MG63 (cell line): ENCODE results near the gene FAXC. TPM values are rescaled to one million over a fixed set of nuclear protein-coding genes. Genes with fewer than 3 reads are reported as not detected.

Experiments
- DNase-seq: peaks from one replicate; pipeline ENCODE4 v3.0.0-alpha.2; 2020
- H3K27me3 ChIP-seq: fragments of 250-450 bp; sonication (Bioruptor Pico); 2 replicates; pipeline ENCODE4 v1.5.1; 2020; ENCODE audit warnings: mild to moderate bottlenecking, moderate library complexity
- H3K36me3 ChIP-seq: fragments of 250-450 bp; sonication (Bioruptor Pico); 2 replicates; pipeline ENCODE4 v1.5.1; 2020; ENCODE audit warnings: mild to moderate bottlenecking, moderate library complexity
- H3K4me3 ChIP-seq: fragments of 250-450 bp; sonication (Bioruptor Pico); 2 replicates; pipeline ENCODE4 v1.5.1; 2020; ENCODE audit warnings: mild to moderate bottlenecking, moderate library complexity
- H3K9me3 ChIP-seq: fragments of 250-450 bp; sonication (Bioruptor Pico); 2 replicates; pipeline ENCODE4 v1.5.1; 2020; ENCODE audit warnings: mild to moderate bottlenecking, moderate library complexity
- total RNA-seq: library from RNA; depleted of rRNA; stranded (reverse); fragments of >200 nt; shearing (Covaris generic); gene quantifications from 2 replicates; pipeline ENCODE4 v1.2.3, GENCODE V29; 2014; ENCODE audit warnings: low replicate concordance; rRNA removed

FAXC gene
- total RNA-seq, result 9.0 and 22.3 TPM in 2 replicates

DNA sequence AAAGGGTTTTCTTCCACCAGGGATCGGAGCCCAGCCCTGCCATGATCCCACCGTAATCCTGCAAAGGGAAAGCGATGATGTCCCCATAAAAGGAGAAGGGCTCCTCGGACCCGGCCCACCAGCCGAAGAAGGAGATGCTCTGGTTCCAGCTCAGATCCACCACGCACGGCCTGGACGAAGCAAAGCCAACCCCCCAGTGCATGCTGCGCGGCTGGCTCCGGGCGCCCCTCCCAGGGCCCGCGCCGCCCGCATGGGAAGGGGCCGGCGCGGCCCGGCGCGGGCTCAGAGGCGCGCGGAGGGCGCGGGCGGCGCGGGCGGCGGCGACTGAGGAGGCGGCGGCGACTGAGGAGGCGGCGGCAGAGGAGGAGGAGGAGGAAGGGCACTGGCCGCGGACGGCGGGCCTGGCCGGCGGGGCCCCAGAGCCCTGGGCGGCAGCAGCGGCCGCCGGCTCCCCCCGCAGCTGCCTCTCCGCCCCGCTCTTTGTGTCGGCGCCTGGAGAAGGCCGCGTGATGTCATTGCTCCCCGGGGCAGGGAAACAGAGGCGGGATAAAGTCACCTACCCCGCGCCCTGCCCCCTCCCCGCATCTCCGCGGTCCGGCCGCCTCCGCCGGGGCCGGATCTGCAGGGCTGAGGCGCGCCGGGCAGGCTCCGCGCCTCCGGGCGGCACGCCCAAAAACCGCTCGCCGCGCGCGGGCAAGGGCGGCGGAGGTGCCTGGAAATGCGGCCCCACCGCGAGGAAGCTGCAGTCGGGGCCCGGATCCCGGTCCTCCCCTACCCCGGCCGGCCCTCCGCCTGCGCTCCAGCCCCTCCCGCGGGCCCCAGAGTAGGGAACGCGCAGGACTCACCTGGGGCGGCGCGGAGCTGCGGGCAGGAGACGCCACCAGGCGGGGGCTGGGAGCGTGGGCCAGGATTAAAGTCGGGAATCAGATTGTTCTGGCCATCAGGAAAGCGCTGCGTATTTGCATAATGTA is at the start of gene FAXC:
TSS of gene FAXC (minus strand) at position 504 of the 971 bp plus-strand sequence. CDS start at position 202, 302 bp downstream.
- peak; percentile 56 for DNase-seq
- H3K36me3 ChIP-seq, result no peaks in the 10 kb centered on the region
- no peaks in the 10 kb centered on the region for H3K27me3 ChIP-seq
- H3K4me3 ChIP-seq, result peak within 1 kb of the TSS; percentile 48
- no peaks in the 10 kb centered on the region for H3K9me3 ChIP-seq

DNA sequence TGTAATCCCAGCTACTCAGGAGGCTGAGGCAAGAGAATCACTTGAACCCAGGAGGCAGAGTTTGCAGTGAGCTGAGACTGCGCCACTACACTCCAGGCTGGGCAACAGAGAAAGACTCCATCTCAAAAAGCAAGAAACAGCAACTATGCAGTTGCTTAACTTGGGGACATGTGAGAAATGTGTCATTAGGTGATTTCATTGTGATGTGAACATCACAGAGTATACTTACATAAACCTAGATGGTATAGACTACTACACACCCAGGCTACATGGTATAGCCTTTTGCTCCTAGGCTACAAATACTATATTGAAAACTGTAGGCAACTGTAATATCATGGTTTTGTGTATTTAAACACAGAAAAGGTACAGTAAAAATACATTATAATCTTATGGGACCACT is 47.8 kb upstream of the FAXC start:
- H3K36me3 ChIP-seq, result peaks cover 26% of the 10 kb centered on the region
- no peaks in the 10 kb centered on the region; the same call in 1 of the 2 replicates for H3K9me3 ChIP-seq
- no peak for DNase-seq
- no peaks in the 10 kb centered on the region for H3K27me3 ChIP-seq
- H3K4me3 ChIP-seq, result no peak overlapping the region

DNA sequence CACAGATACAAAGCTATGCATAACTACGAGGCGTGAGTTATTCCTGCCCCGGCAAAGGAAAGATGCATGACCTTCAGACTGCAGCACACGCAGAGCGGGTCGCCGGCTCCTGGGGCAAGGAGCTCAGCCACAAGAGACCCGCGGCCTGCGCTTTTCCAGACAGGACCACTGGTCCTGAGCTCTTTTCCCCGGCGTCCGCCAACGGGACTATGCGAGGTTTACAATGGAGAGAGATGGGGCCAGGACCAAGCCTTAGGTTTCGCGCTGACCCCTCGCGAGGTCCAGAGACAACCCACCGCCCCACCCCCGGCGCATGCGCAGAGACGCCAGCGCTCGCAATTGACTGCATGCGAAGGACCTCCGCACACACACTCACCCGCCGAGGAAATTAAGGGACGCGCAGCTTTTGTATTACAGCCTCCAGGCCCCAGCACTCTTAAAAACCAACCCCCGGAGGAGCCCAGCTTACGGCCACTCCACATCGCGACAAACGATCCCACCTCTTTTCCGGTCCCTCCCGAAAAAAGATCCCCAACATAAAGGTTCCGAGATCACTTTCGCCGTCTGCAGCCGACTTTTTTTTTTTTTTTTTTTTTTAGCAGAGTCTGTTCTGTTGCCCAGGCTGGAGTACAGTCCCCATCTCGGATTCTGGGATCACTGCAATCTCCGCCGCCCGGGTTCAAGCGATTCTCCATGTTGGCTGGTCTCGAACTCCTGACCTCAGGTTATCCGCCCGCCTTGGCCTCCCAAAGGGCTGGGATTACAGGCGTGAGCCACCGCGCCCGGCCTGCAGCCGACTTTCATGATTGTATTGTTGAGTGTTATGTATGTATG is 44.4 kb upstream of the FAXC start, which contains the start of gene COQ3:
TSS of gene COQ3 (minus strand) at position 498 of the 834 bp plus-strand sequence. CDS start at position 482, 16 bp downstream.
- Histone ChIP-seq H3K4me3 (peak within 1 kb of the TSS; percentile 80), H3K9me3 (no peaks in the 10 kb centered on the region; the same call in 1 of the 2 replicates), H3K36me3 (peaks cover 5% of the 10 kb centered on the region), H3K27me3 (no peaks in the 10 kb centered on the region)
- peak; percentile 85 for DNase-seq

GRCh38 chr6:99393366-99393697 is 43.9 kb upstream of the FAXC start:
- peak overlapping the region; percentile 80 for H3K4me3 ChIP-seq
- H3K9me3 ChIP-seq, result no peaks in the 10 kb centered on the region; the same call in 1 of the 2 replicates
- peaks cover 3% of the 10 kb centered on the region for H3K36me3 ChIP-seq
- no peaks in the 10 kb centered on the region for H3K27me3 ChIP-seq
- DNase-seq, result no peak

GRCh38 chr6:99390896-99391295 is 41.4 kb upstream of the FAXC start:
- Histone ChIP-seq H3K4me3 (no peak overlapping the region), H3K27me3 (no peaks in the 10 kb centered on the region), H3K36me3 (no peaks in the 10 kb centered on the region; the same call in none of the 2 replicates), H3K9me3 (no peaks in the 10 kb centered on the region; the same call in 1 of the 2 replicates)
- DNase-seq, result no peak

DNA sequence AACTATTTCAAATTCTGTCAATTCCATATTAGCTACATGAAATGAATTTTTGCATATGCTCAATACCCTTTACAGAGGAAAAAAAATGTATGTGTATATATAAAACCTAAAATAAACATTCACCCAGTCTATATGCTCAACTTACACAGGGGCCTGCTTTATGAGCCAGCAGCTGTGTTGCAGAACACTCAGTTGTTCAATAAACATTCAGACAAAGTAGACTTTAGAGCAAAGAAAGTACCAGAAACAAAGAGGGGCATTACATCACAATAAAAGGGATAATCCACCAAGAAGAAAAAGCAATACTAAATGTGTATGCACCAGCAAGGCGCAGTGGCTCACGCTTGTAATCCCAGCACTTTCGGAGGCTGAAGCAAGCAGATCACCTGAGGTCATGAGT is 35.0 kb upstream of the FAXC start:
- Histone ChIP-seq H3K27me3 (no peaks in the 10 kb centered on the region), H3K36me3 (no peaks in the 10 kb centered on the region), H3K4me3 (no peak overlapping the region), H3K9me3 (no peaks in the 10 kb centered on the region)
- DNase-seq, result no peak

DNA sequence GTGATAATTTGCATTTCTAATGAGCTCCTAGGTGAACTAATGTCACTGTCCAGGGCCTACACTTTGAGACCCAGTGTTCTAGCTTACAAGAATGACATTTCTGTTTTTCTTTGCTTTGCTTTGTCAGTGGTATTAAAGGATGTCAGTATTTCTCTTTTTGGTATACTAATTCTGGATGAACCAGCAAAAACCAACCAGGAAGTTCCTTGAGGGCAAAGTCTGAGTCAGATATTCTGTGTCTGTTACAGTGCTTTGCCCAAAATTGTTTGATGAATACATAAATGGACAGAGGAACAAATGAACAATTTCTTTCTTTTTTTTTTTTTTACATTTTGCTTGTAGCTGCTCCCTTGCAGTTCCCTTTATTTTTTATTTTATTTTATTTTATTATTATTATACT is 29.2 kb upstream of the FAXC start:
- Histone ChIP-seq H3K36me3 (no peaks in the 10 kb centered on the region), H3K9me3 (no peaks in the 10 kb centered on the region), H3K4me3 (no peak overlapping the region), H3K27me3 (no peaks in the 10 kb centered on the region)
- DNase-seq, result no peak

DNA sequence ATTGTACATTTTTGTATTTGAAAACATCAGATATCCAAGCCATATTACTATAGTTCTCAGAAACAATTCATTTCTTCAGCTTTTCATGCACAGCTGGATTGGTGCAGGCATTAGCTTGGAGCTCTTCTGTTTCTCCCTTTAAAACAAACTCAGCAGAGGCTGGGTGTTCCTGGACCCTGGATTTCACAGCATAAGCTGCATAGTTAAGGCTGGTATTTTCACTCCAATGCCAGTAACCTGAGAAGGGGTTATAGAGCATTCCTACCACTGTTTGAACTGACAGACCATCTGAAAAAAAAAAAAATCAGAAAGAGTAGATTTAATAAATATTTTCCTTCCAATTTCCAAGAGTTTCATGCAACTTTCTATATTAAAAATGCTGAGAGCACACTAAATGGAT is 20.1 kb upstream of the FAXC start:
- H3K36me3 ChIP-seq, result no peaks in the 10 kb centered on the region
- H3K4me3 ChIP-seq, result no peak overlapping the region
- no peaks in the 10 kb centered on the region for H3K9me3 ChIP-seq
- DNase-seq, result no peak
- H3K27me3 ChIP-seq, result no peaks in the 10 kb centered on the region

DNA sequence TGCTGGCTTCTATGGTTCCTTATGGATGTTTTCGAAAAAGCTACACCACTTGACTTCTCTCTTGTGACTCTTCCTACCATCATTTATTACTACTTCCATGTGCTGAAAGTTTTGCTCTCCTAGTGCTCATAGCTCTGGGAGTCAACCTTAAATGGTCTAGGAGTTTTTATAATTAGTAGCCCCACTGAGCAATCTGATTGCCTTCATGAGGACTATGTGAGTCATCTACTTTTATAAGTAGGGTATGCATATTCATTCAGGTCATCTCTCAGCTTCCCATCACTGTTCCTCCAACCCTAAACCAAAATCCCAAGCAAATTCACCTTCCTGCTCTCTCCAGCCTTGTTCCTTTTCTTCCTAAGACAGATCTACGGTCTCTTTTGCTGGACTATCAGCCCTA is 17.4 kb upstream of the FAXC start:
- no peak for DNase-seq
- Histone ChIP-seq H3K4me3 (no peak overlapping the region), H3K9me3 (no peaks in the 10 kb centered on the region), H3K36me3 (no peaks in the 10 kb centered on the region), H3K27me3 (no peaks in the 10 kb centered on the region)

- no peaks in the 10 kb centered on the region for H3K36me3 ChIP-seq
- H3K9me3 ChIP-seq, result no peaks in the 10 kb centered on the region
- no peak overlapping the region for H3K4me3 ChIP-seq
- no peaks in the 10 kb centered on the region for H3K27me3 ChIP-seq
- no peak for DNase-seq
These were observed 14.6 kb upstream of the FAXC start for GRCh38 chr6:99364026-99364425.

GRCh38 chr6:99362678-99363268 is 13.3 kb upstream of the FAXC start:
- Histone ChIP-seq H3K27me3 (no peaks in the 10 kb centered on the region), H3K4me3 (no peak overlapping the region), H3K9me3 (no peaks in the 10 kb centered on the region), H3K36me3 (no peaks in the 10 kb centered on the region)
- no peak for DNase-seq

DNA sequence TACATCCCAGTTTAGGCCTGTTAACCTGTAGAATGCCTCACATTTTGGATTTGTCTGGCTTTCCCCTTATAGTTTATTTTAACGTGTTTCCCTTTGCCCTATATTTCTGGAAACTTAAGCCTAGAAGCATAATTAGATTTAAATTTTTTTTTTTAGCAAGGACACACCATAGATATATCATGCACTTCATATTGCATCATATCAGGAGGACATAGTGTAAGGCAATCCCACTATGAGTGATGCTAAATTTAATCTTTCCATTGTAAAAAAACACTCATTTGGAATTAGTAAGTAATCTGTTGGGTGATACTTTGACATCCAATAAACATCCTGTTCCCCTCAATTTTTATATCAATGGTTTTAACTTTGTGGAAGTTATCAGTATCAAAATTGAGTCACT is 10.3 kb upstream of the FAXC start:
- Histone ChIP-seq H3K9me3 (no peaks in the 10 kb centered on the region), H3K36me3 (no peaks in the 10 kb centered on the region), H3K4me3 (no peak overlapping the region), H3K27me3 (no peaks in the 10 kb centered on the region; the same call in 1 of the 2 replicates)
- no peak for DNase-seq

- no peaks in the 10 kb centered on the region; the same call in 1 of the 2 replicates for H3K27me3 ChIP-seq
- no peaks in the 10 kb centered on the region for H3K36me3 ChIP-seq
- no peak for DNase-seq
- no peak overlapping the region for H3K4me3 ChIP-seq
- H3K9me3 ChIP-seq, result no peaks in the 10 kb centered on the region
These were observed 7.2 kb upstream of the FAXC start for GRCh38 chr6:99356641-99357040.

DNA sequence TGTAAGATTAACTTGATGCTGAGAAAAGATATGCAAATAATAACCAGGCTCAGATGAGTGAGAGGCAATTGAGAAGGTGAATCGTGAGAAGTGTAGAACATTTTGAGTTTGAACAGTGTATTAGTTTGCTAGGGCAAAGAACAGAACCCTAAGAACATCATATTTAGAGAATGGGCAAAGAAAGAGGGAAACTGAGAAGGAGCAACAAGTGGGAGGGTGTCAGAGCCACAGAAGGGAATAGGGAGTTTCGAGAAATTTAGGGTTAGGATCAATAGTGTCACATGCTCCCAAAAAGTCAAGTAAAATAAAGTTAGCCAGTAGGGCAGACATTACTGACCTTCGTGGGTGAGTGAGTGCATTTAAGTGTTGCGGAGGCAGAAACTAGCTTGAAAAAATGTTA is 5.5 kb upstream of the FAXC start:
- H3K27me3 ChIP-seq, result no peaks in the 10 kb centered on the region; the same call in 1 of the 2 replicates
- no peaks in the 10 kb centered on the region for H3K36me3 ChIP-seq
- DNase-seq, result no peak
- H3K4me3 ChIP-seq, result no peak overlapping the region
- H3K9me3 ChIP-seq, result no peaks in the 10 kb centered on the region

- no peaks in the 10 kb centered on the region for H3K36me3 ChIP-seq
- no peak for DNase-seq
- no peak overlapping the region for H3K4me3 ChIP-seq
- H3K27me3 ChIP-seq, result no peaks in the 10 kb centered on the region; the same call in 1 of the 2 replicates
- no peaks in the 10 kb centered on the region for H3K9me3 ChIP-seq
These were observed 3.7 kb upstream of the FAXC start for GRCh38 chr6:99353126-99353525.

DNA sequence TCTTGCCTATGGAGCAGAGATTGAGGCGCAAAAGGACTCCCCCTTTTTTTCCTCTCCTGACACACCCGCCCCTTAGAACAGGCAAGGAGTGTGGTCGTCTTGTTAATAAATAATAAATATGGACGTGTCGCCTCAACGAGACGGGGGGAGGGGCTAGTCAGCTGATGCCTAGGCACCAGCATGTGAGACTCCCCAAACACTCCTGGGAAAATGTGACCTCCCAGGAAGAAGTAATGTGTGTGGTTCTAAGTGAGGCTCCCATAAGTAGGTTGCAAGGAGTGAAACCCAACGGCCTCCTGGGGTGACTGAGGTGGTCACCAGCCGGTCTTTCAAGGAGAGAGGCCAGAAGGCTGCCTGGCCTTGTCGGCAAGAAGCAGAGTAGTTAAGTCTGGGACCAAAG is 1.1 kb upstream of the FAXC start:
- H3K27me3 ChIP-seq, result no peaks in the 10 kb centered on the region
- no peaks in the 10 kb centered on the region for H3K9me3 ChIP-seq
- DNase-seq, result no peak
- no peaks in the 10 kb centered on the region for H3K36me3 ChIP-seq
- H3K4me3 ChIP-seq, result no peak overlapping the region
